Activated CD8-positive, alpha-beta T cell treated with anti-CD3 and anti-CD28 coated beads for 36 hours (primary cell): ENCODE results near the gene WASHC3. TPM values are rescaled to one million over a fixed set of nuclear protein-coding genes. Genes with fewer than 3 reads are reported as not detected.
"Not testable (repeated sequence)": the region's sequence is repeated elsewhere in the genome, so short reads cannot be mapped to it uniquely, and the experiment has no call there.

Experiments used
- ATAC-seq: fragments of 200-7000 bp; cut with Tn5 transposase; one replicate; pipeline ENCODE4 v1.10.0; 2021; ENCODE audit warnings: mild to moderate bottlenecking, moderate library complexity
- CTCF ChIA-PET: fragments of 350-600 bp; sonication (Branson Sonifier 250); formaldehyde crosslinking; loops from one replicate; lab custom pipeline; 2021; ENCODE audit warnings: antibody characterized with exemption; lab: Charles Lee
- POLR2A ChIA-PET: fragments of 350-600 bp; sonication (Branson Sonifier 250); formaldehyde crosslinking; loops from one replicate; lab custom pipeline; 2021; ENCODE audit warnings: antibody characterized with exemption; lab: Charles Lee
- DNase-seq: peaks from one replicate; pipeline ENCODE4 v3.0.0-alpha.2; 2020
- H3K27ac Mint-ChIP-seq: one replicate; pipeline ENCODE4 v1.8.0; 2021; ENCODE audit warnings: mild to moderate bottlenecking, mixed read lengths
- H3K27me3 Mint-ChIP-seq: one replicate; pipeline ENCODE4 v1.8.0; 2021; ENCODE audit warnings: mixed read lengths
- H3K36me3 Mint-ChIP-seq: one replicate; pipeline ENCODE4 v1.8.0; 2021; ENCODE audit warnings: low read depth, mixed read lengths
- H3K4me1 Mint-ChIP-seq: one replicate; pipeline ENCODE4 v1.8.0; 2021; ENCODE audit warnings: low read depth, mixed read lengths
- H3K4me3 Mint-ChIP-seq: one replicate; pipeline ENCODE4 v1.8.0; 2021; ENCODE audit warnings: mild to moderate bottlenecking, moderate library complexity, mixed read lengths
- H3K9me3 Mint-ChIP-seq: one replicate; pipeline ENCODE4 v1.8.0; 2021; ENCODE audit warnings: mixed read lengths
- CTCF ChIP-seq: fragments of 200-600 bp; IDR thresholded peaks from one replicate; pipeline ENCODE4 v1.8.0; 2022; ENCODE audit warnings: antibody characterized with exemption, mild to moderate bottlenecking
- intact Hi-C: fragments of 100-400 bp; cut with micrococcal nuclease; formaldehyde crosslinking; loops from one replicate; pipeline ENCODE4 v1.10.0; 2022
- total RNA-seq, 2 experiments: library from RNA; stranded (reverse); gene quantifications; one replicate each; pipeline ENCODE4 v1.2.3, GENCODE V29; 2021

WASHC3 gene
- total RNA-seq, 2 experiments from 2014 or later, result 30.7 to 32.3 TPM

DNA sequence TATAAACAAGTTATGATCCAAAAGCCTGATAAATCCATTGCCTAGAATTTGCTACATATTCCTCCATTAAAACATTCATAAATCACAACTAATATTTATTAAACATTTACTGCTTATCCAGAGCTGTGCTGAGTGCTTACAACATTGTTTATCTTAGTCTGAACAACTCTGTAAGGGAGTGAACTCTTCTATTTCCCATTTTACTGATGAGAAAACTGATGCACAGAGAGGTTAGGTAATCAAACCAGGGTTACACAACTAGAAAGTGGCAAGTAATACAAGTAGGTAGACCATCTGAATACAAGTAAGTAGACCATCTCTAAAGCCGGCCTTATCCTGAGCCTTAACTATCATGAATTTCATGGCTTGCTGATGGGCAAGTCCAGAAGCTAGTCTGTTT, 39.5 kb downstream of the WASHC3 start:
- H3K27me3 Mint-ChIP-seq, result no peaks in the 10 kb centered on the region
- no peaks in the 10 kb centered on the region for H3K4me1 Mint-ChIP-seq
- intact Hi-C loops, result no loop called here
- no peak overlapping the region for H3K27ac Mint-ChIP-seq
- H3K4me3 Mint-ChIP-seq, result no peak overlapping the region
- no peaks in the 10 kb centered on the region for H3K9me3 Mint-ChIP-seq
- peaks cover 25% of the 10 kb centered on the region for H3K36me3 Mint-ChIP-seq
- ChIA-PET POLR2A (no interaction called here), CTCF (no interaction called here)
- no peak for TF ChIP-seq CTCF
- ATAC-seq (no peak), DNase-seq (no peak)

- ChIA-PET POLR2A (no interaction called here), CTCF (no interaction called here)
- intact Hi-C loops, result no loop called here
- no peaks in the 10 kb centered on the region for H3K4me1 Mint-ChIP-seq
- peaks cover 27% of the 10 kb centered on the region for H3K36me3 Mint-ChIP-seq
- H3K9me3 Mint-ChIP-seq, result no peaks in the 10 kb centered on the region
- H3K27me3 Mint-ChIP-seq, result no peaks in the 10 kb centered on the region
- no peak for ATAC-seq
- TF ChIP-seq CTCF, result no peak
- H3K4me3 Mint-ChIP-seq, result no peak overlapping the region
- H3K27ac Mint-ChIP-seq, result no peak overlapping the region
- no peak for DNase-seq
Observed at GRCh38 chr12:102021540-102022246, 40.1 kb downstream of the WASHC3 start.

GRCh38 chr12:102018607-102019006, 43.2 kb downstream of the WASHC3 start:
- intact Hi-C loops, POLR2A ChIA-PET, H3K4me3 Mint-ChIP-seq: not testable (repeated sequence)

GRCh38 chr12:102016472-102016871, 45.3 kb downstream of the WASHC3 start:
- POLR2A ChIA-PET, result no interaction called here
- Mint-ChIP-seq H3K27ac (no peak overlapping the region), H3K4me3 (no peak overlapping the region), H3K36me3 (peaks cover 20% of the 10 kb centered on the region), H3K9me3 (no peaks in the 10 kb centered on the region), H3K4me1 (no peaks in the 10 kb centered on the region), H3K27me3 (no peaks in the 10 kb centered on the region)
- CTCF ChIA-PET, result interaction anchor here (0.8 kb wide), 1 partner anchor 93 kb away, joined by 3 read pairs; no protein-coding TSS in a partner anchor
- no peak for ATAC-seq
- TF ChIP-seq CTCF, result no peak
- intact Hi-C loops, result no loop called here
- no peak for DNase-seq

More at GRCh38 chr12:102018607-102019006, 43.2 kb downstream of the WASHC3 start:
- H3K27me3 Mint-ChIP-seq, H3K27ac Mint-ChIP-seq, H3K9me3 Mint-ChIP-seq, ATAC-seq, H3K4me1 Mint-ChIP-seq, DNase-seq, CTCF ChIA-PET: not testable (repeated sequence)
- peaks cover 18% of the 10 kb centered on the region for H3K36me3 Mint-ChIP-seq

DNA sequence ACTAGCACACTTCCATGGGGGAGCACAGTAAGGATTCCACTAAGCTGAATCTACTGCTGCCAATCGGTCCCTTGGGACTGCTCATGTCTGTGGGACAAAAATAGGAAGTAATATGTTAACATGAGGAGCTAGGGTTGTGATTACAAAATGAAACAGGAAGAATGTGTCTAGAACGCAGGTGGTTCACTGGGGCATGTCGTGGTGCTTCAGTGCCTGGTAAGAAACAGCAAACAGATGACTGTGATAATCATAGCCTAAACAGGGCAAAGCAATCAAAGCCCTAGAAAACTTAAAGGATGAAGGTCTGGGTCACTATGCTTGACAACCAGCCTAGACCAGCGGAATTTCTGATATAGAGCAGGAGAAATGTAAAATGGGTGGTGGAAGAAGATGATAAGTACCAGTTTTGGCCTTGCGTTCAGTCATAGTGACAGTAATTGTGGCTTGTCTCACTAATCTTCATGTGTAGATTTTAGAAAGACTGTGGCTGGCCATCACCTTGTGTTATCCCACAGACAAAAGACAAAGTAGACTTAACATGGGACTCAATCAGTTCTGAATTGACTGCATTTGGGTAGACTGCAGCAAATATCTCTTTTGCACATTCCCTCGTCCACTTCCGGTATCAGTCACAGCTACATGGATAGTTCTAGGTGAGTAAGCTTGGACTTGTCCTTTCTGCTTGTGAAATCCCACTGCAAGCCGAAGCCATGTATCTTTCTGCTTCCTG, 51.4 kb downstream of the WASHC3 start:
- DNase-seq (no peak), ATAC-seq (no peak)
- no peak for TF ChIP-seq CTCF
- no peaks in the 10 kb centered on the region for H3K9me3 Mint-ChIP-seq
- no peak overlapping the region for H3K4me3 Mint-ChIP-seq
- peaks cover 5% of the 10 kb centered on the region for H3K36me3 Mint-ChIP-seq
- no peaks in the 10 kb centered on the region for H3K4me1 Mint-ChIP-seq
- no peak overlapping the region for H3K27ac Mint-ChIP-seq
- intact Hi-C loops, result no loop called here
- POLR2A ChIA-PET, result no interaction called here
- CTCF ChIA-PET, result interaction anchor here (1.2 kb wide), 1 partner anchor 9 kb away, joined by 3 read pairs; no protein-coding TSS in a partner anchor
- no peaks in the 10 kb centered on the region for H3K27me3 Mint-ChIP-seq
